OCI-LY1 (cell line): ENCODE results near the gene FBXO30.

ENCODE experiments used
- H2AFZ ChIP-seq: fragments of 200-600 bp; sonication (generic), shearing (Covaris generic); 2 replicates; pipeline ENCODE4 v1.6.0; 2014; ENCODE audit warnings: antibody characterized with exemption, mild to moderate bottlenecking, low read length
- H3F3A ChIP-seq: fragments of 200-600 bp; sonication (generic), shearing (Covaris generic); 2 replicates; pipeline ENCODE4 v1.6.0; 2014; ENCODE audit warnings: mild to moderate bottlenecking, antibody characterized with exemption, low read length, moderate library complexity; ENCODE audit not compliant: insufficient read depth
- H3K27ac ChIP-seq: fragments of 200-600 bp; sonication (generic); 2 replicates; pipeline ENCODE4 v1.5.1; 2014; ENCODE audit warnings: low read length, mixed run types, mild to moderate bottlenecking, low read depth; ENCODE audit not compliant: poor library complexity, severe bottlenecking
- H3K27me3 ChIP-seq: fragments of 200-600 bp; sonication (generic); 2 replicates; pipeline ENCODE4 v1.6.0; 2014; ENCODE audit warnings: antibody characterized with exemption, mild to moderate bottlenecking, low read length, moderate library complexity; ENCODE audit not compliant: insufficient read depth
- H3K36me3 ChIP-seq: fragments of 200-600 bp; sonication (generic); 2 replicates; pipeline ENCODE4 v1.6.1; 2014; ENCODE audit warnings: mild to moderate bottlenecking, antibody characterized with exemption, low read length, moderate library complexity, mixed read lengths; ENCODE audit not compliant: insufficient read depth
- H3K4me1 ChIP-seq: fragments of 200-600 bp; sonication (generic); 2 replicates; pipeline ENCODE4 v1.5.1; 2014; ENCODE audit warnings: mild to moderate bottlenecking, low read length, moderate library complexity; ENCODE audit not compliant: insufficient read depth, severe bottlenecking
- H3K4me2 ChIP-seq: fragments of 200-600 bp; sonication (generic), shearing (Covaris generic); 2 replicates; pipeline ENCODE4 v1.6.1; 2014; ENCODE audit warnings: low read length
- H3K4me3 ChIP-seq: fragments of 200-600 bp; sonication (generic); 2 replicates; pipeline ENCODE4 v1.5.1; 2014; ENCODE audit warnings: low read length, low read depth, mild to moderate bottlenecking, mixed read lengths; ENCODE audit not compliant: poor library complexity, severe bottlenecking
- H3K79me2 ChIP-seq: fragments of 200-600 bp; shearing (Covaris generic); 2 replicates; pipeline ENCODE4 v1.6.1; 2016; ENCODE audit warnings: mixed run types, low read length, mixed read lengths; ENCODE audit not compliant: insufficient read depth
- H3K9ac ChIP-seq: fragments of 200-600 bp; sonication (generic), shearing (Covaris generic); 2 replicates; pipeline ENCODE4 v1.6.1; 2014; ENCODE audit warnings: mild to moderate bottlenecking, low read length, mixed read lengths
- H3K9me2 ChIP-seq: fragments of 200-600 bp; sonication (generic), shearing (Covaris generic); 2 replicates; pipeline ENCODE4 v1.6.1; 2014; ENCODE audit warnings: low read depth, mild to moderate bottlenecking, low read length, mixed read lengths
- H3K9me3 ChIP-seq: fragments of 200-600 bp; shearing (Covaris generic); 2 replicates; pipeline ENCODE4 v1.6.1; 2014; ENCODE audit warnings: low read length, mixed read lengths
- H4K20me1 ChIP-seq: fragments of 200-600 bp; sonication (generic), shearing (Covaris generic); 2 replicates; pipeline ENCODE4 v1.6.0; 2016; ENCODE audit warnings: mild to moderate bottlenecking, low read length; ENCODE audit not compliant: insufficient read depth
- CTCF ChIP-seq: fragments of 200-600 bp; sonication (generic), shearing (Covaris generic); IDR thresholded peaks from 2 replicates; pipeline ENCODE4 v1.5.1; 2017; ENCODE audit warnings: mild to moderate bottlenecking, antibody characterized with exemption, low read length, moderate library complexity, mixed read lengths
- EZH2 ChIP-seq: fragments of 200-600 bp; sonication (generic), shearing (Covaris generic); IDR thresholded peaks from 2 replicates; pipeline ENCODE4 v1.8.0; 2017; ENCODE audit warnings: borderline replicate concordance, mixed run types, mild to moderate bottlenecking, antibody characterized with exemption, low read length, moderate library complexity, mixed read lengths

Gene FBXO30

GRCh38 chr6:145829102-145829501 is 14.5 kb upstream of the FBXO30 start:
- Histone ChIP-seq H3K27ac (no peak overlapping the region), H3K4me1 (no peaks in the 10 kb centered on the region), H3K4me2 (no peak overlapping the region), H3K79me2 (no peaks in the 10 kb centered on the region), H2AFZ (no peak overlapping the region), H3F3A (no peaks in the 10 kb centered on the region), H4K20me1 (no peaks in the 10 kb centered on the region), H3K9ac (no peak overlapping the region), H3K9me2 (no peaks in the 10 kb centered on the region), H3K27me3 (no peaks in the 10 kb centered on the region), H3K4me3 (no peak overlapping the region), H3K36me3 (no peaks in the 10 kb centered on the region), H3K9me3 (no peaks in the 10 kb centered on the region)
- TF ChIP-seq CTCF (no peak), EZH2 (no peak)

DNA sequence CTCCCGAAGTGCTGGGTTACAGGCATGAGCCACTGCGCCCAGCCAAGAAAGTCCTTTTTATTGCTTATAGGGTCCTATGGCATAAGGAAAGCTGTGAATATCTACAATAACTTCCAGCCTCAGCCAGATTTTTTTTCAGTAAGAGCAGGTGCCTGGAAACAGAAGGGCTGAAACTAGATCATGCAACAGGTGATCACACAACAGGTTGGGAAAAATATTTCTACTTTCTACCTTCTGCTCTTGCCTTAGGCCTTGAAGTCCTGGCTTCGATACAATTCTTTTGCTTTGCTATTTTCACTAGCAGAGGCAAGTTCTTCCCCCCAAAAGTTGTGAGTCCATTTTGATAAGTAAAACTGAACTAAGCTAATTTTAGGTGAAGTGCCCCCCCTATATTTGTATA is 9.7 kb upstream of the FBXO30 start:
- no peaks in the 10 kb centered on the region for H3K9me2 ChIP-seq
- H3K4me2 ChIP-seq: no peak overlapping the region
- H3F3A ChIP-seq: no peaks in the 10 kb centered on the region
- no peaks in the 10 kb centered on the region for H3K9me3 ChIP-seq
- no peak overlapping the region for H3K27ac ChIP-seq
- H3K27me3 ChIP-seq: no peaks in the 10 kb centered on the region
- H3K4me1 ChIP-seq: peaks cover 3% of the 10 kb centered on the region
- H3K36me3 ChIP-seq: no peaks in the 10 kb centered on the region
- no peak overlapping the region for H2AFZ ChIP-seq
- H3K9ac ChIP-seq: no peak overlapping the region
- no peak for TF ChIP-seq CTCF
- no peak for TF ChIP-seq EZH2
- H3K79me2 ChIP-seq: no peaks in the 10 kb centered on the region
- no peak overlapping the region for H3K4me3 ChIP-seq
- H4K20me1 ChIP-seq: no peaks in the 10 kb centered on the region

- Histone ChIP-seq H3K79me2 (no peaks in the 10 kb centered on the region), H3K27me3 (no peaks in the 10 kb centered on the region), H3K36me3 (no peaks in the 10 kb centered on the region), H3K27ac (no peak overlapping the region), H3K9me3 (no peaks in the 10 kb centered on the region), H3K9ac (no peak overlapping the region), H3K4me2 (no peak overlapping the region), H3K9me2 (no peaks in the 10 kb centered on the region), H3F3A (no peaks in the 10 kb centered on the region), H4K20me1 (no peaks in the 10 kb centered on the region), H2AFZ (no peak overlapping the region), H3K4me3 (no peak overlapping the region), H3K4me1 (peaks cover 3% of the 10 kb centered on the region)
- TF ChIP-seq EZH2: no peak
- no peak for TF ChIP-seq CTCF
Measured at GRCh38 chr6:145823328-145823944, 8.8 kb upstream of the FBXO30 start.
